Measurements from ENCODE around the gene ADCY2.

DNA sequence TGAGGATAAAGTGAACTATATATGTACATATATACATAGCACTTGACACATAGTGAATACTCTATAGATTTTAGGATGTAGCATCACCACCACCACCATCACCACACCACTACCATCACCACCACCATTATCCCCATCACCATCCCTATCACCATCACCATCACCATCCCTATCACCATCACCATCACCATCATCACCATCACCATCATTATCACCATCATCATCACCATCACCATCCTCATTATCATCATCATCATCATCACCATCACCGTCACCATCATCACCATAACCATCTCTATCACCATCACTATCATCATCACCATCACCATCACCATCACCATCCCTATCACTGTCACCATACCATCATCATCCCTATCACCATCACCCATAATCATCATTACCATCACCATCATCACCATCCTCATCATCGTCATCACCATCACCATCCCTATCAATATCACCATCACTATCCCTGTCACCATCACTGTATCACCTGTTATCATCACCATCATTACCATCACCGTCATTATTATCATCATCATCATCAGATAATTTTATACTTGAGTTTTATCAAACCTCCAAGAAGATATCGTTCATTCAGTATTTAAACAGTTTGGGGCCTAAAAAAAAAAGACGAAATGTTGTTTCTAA is 345.6 kb downstream of the ADCY2 start:
- TF ChIP-seq CTCF (IDR thresholded peaks at IDR 0.05): no peak
- TF ChIP-seq POLR2AphosphoS5 (IDR thresholded peaks at IDR 0.05; ENCODE audit: insufficient read depth in 1 of 2, low read depth in 1 of 2): no peak
